ENCODE data around the gene NSD1.

GRCh38 chr5:177228751-177229150, 95.2 kb downstream of the NSD1 start:
- no peak for TF ChIP-seq EZH2 (IDR thresholded peaks at IDR 0.05; ENCODE audit: low read length)
- no peak for TF ChIP-seq CTCF (optimal IDR thresholded peaks at IDR 0.05 in 1 of 3, IDR thresholded peaks at IDR 0.05 in 1 of 3, conservative IDR thresholded peaks at IDR 0.05 in 1 of 3; ENCODE audit: extremely low read depth in 1 of 3, insufficient read depth in 2 of 3, low read length in 3 of 3)

All from keratinocyte (primary cell).